ENCODE data around the gene SNX13.

Gene SNX13

DNA sequence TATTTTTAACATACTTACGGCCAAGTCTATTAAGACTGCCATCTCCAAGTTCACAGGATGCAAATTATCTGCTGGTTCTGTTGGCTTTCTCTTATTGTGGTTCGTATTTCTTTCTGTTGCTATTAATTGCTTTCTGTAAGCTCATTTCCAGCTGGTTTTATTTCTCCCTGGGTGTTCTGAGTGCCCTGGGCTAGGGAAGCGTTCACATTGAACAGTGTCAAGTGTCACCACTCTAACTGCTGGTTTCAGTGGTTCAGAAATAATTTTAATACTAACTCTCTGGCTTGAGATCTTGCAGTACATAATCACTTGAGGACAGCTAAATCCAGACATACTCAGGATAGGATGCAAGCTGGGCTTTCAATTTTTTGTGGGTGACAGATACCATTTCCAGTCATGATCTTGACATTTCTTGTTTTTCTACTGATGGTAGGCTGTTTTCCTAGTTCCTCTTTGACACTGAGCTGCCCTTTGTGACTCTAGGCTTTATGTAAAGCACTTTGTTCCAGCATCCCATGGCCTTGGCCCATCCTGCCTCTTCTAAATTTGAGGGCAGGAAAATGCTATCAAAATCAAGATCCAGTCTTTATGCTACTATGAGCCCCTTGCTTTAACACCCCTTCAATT, 117.6 kb downstream of the SNX13 start:
- no peaks in the 10 kb centered on the region for H3K9me3 ChIP-seq (ENCODE audit: low read length)
- peaks cover 37% of the 10 kb centered on the region; the same call in 1 of the 2 replicates for H3K36me3 ChIP-seq (ENCODE audit: insufficient read depth, low read length)
- H3K4me1 ChIP-seq (ENCODE audit: insufficient read depth, low read length, severe bottlenecking): no peaks in the 10 kb centered on the region
- H3K27me3 ChIP-seq (ENCODE audit: insufficient read depth, low read length): no peaks in the 10 kb centered on the region
- no peak overlapping the region for H3K4me3 ChIP-seq (ENCODE audit: low read depth, low read length, poor library complexity, severe bottlenecking)
- H3K27ac ChIP-seq (ENCODE audit: low read depth, low read length, poor library complexity, severe bottlenecking): no peak overlapping the region
- TF ChIP-seq, protein P1, sequence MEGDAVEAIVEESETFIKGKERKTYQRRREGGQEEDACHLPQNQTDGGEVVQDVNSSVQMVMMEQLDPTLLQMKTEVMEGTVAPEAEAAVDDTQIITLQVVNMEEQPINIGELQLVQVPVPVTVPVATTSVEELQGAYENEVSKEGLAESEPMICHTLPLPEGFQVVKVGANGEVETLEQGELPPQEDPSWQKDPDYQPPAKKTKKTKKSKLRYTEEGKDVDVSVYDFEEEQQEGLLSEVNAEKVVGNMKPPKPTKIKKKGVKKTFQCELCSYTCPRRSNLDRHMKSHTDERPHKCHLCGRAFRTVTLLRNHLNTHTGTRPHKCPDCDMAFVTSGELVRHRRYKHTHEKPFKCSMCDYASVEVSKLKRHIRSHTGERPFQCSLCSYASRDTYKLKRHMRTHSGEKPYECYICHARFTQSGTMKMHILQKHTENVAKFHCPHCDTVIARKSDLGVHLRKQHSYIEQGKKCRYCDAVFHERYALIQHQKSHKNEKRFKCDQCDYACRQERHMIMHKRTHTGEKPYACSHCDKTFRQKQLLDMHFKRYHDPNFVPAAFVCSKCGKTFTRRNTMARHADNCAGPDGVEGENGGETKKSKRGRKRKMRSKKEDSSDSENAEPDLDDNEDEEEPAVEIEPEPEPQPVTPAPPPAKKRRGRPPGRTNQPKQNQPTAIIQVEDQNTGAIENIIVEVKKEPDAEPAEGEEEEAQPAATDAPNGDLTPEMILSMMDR (IDR thresholded peaks at IDR 0.05; ENCODE audit: low read length): no peak
- TF ChIP-seq EZH2 (IDR thresholded peaks at IDR 0.05; ENCODE audit: borderline replicate concordance, low read length): no peak
- H3K79me2 ChIP-seq (ENCODE audit: insufficient read depth, low read length): no peaks in the 10 kb centered on the region
- no peak overlapping the region for H2AFZ ChIP-seq (ENCODE audit: low read length)
- H3K9me2 ChIP-seq (ENCODE audit: low read depth, low read length): no peaks in the 10 kb centered on the region
- H3K9ac ChIP-seq (ENCODE audit: low read length): no peak overlapping the region
- no peaks in the 10 kb centered on the region for H3F3A ChIP-seq (ENCODE audit: insufficient read depth, low read length)
- no peak overlapping the region for H3K4me2 ChIP-seq (ENCODE audit: low read length)
- no peaks in the 10 kb centered on the region for H4K20me1 ChIP-seq (ENCODE audit: insufficient read depth, low read length)

DNA sequence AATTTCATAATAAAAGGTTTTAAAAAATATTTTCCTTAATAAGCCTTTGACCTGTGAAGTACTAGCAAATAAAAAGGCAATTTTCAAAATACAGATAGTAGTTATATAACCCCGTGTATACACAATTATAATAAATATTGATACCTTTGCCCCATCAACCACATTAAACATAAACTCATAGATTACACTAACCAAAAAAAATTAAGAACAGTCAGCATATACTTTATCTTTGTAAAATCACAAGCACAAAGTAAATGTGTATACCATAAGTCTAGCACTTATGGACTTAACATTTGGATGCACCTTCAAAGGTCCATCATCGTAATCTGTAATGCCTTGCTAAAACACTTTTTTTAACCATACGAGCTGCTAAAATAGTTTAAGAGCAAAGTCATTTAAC, 123.4 kb downstream of the SNX13 start:
- no peaks in the 10 kb centered on the region for H3K79me2 ChIP-seq (ENCODE audit: insufficient read depth, low read length)
- H3K9me2 ChIP-seq (ENCODE audit: low read depth, low read length): no peaks in the 10 kb centered on the region
- H2AFZ ChIP-seq (ENCODE audit: low read length): no peak overlapping the region
- no peaks in the 10 kb centered on the region for H3F3A ChIP-seq (ENCODE audit: insufficient read depth, low read length)
- no peaks in the 10 kb centered on the region for H3K27me3 ChIP-seq (ENCODE audit: insufficient read depth, low read length)
- H3K4me3 ChIP-seq (ENCODE audit: low read depth, low read length, poor library complexity, severe bottlenecking): no peak overlapping the region
- no peaks in the 10 kb centered on the region for H3K4me1 ChIP-seq (ENCODE audit: insufficient read depth, low read length, severe bottlenecking)
- TF ChIP-seq, protein P1 (IDR thresholded peaks at IDR 0.05; ENCODE audit: low read length): no peak
- TF ChIP-seq EZH2 (IDR thresholded peaks at IDR 0.05; ENCODE audit: borderline replicate concordance, low read length): no peak
- H3K27ac ChIP-seq (ENCODE audit: low read depth, low read length, poor library complexity, severe bottlenecking): no peak overlapping the region
- H3K36me3 ChIP-seq (ENCODE audit: insufficient read depth, low read length): peaks cover 37% of the 10 kb centered on the region
- no peak overlapping the region for H3K4me2 ChIP-seq (ENCODE audit: low read length)
- H4K20me1 ChIP-seq (ENCODE audit: insufficient read depth, low read length): no peaks in the 10 kb centered on the region
- H3K9me3 ChIP-seq (ENCODE audit: low read length): no peaks in the 10 kb centered on the region
- no peak overlapping the region for H3K9ac ChIP-seq (ENCODE audit: low read length)

GRCh38 chr7:17815318-17815717, 125.0 kb downstream of the SNX13 start:
- H3K4me1 ChIP-seq (ENCODE audit: insufficient read depth, low read length, severe bottlenecking): no peaks in the 10 kb centered on the region
- no peak overlapping the region for H2AFZ ChIP-seq (ENCODE audit: low read length)
- peaks cover 30% of the 10 kb centered on the region for H3K36me3 ChIP-seq (ENCODE audit: insufficient read depth, low read length)
- H3K4me2 ChIP-seq (ENCODE audit: low read length): no peak overlapping the region
- no peaks in the 10 kb centered on the region for H3F3A ChIP-seq (ENCODE audit: insufficient read depth, low read length)
- H3K27me3 ChIP-seq (ENCODE audit: insufficient read depth, low read length): no peaks in the 10 kb centered on the region
- H4K20me1 ChIP-seq (ENCODE audit: insufficient read depth, low read length): no peaks in the 10 kb centered on the region
- H3K9me2 ChIP-seq (ENCODE audit: low read depth, low read length): no peaks in the 10 kb centered on the region
- no peak overlapping the region for H3K9ac ChIP-seq (ENCODE audit: low read length)
- no peaks in the 10 kb centered on the region for H3K9me3 ChIP-seq (ENCODE audit: low read length)
- TF ChIP-seq, protein P1 (IDR thresholded peaks at IDR 0.05; ENCODE audit: low read length): no peak
- no peak for TF ChIP-seq EZH2 (IDR thresholded peaks at IDR 0.05; ENCODE audit: borderline replicate concordance, low read length)
- no peaks in the 10 kb centered on the region for H3K79me2 ChIP-seq (ENCODE audit: insufficient read depth, low read length)
- no peak overlapping the region for H3K4me3 ChIP-seq (ENCODE audit: low read depth, low read length, poor library complexity, severe bottlenecking)
- no peak overlapping the region for H3K27ac ChIP-seq (ENCODE audit: low read depth, low read length, poor library complexity, severe bottlenecking)

All from OCI-LY1 (cell line).